Endothelial cell (in vitro differentiated cells): Measurements from ENCODE around the gene XIRP2. TPM values are rescaled to one million over a fixed set of nuclear protein-coding genes. Genes with fewer than 3 reads are reported as not detected.
A peak's percentile ranks its signal among the peaks of the same experiment; 100 is the strongest.

Experiments used
- DNase-seq: peaks from one replicate; pipeline ENCODE4 v3.0.0; 2021; ENCODE audit warnings: low spot score
- H3K27ac Mint-ChIP-seq: one replicate; pipeline ENCODE4 v1.8.0; 2021; ENCODE audit warnings: mixed read lengths, inconsistent platforms; ENCODE audit not compliant: unreplicated experiment
- H3K27me3 Mint-ChIP-seq: one replicate; pipeline ENCODE4 v1.8.0; 2021; ENCODE audit warnings: mild to moderate bottlenecking, moderate library complexity, mixed read lengths, inconsistent platforms; ENCODE audit not compliant: unreplicated experiment
- H3K36me3 Mint-ChIP-seq: one replicate; pipeline ENCODE4 v1.8.0; 2021; ENCODE audit warnings: mild to moderate bottlenecking, low read depth, mixed read lengths, inconsistent platforms; ENCODE audit not compliant: unreplicated experiment
- H3K4me1 Mint-ChIP-seq: one replicate; pipeline ENCODE4 v1.8.0; 2021; ENCODE audit warnings: mild to moderate bottlenecking, mixed read lengths, inconsistent platforms; ENCODE audit not compliant: unreplicated experiment
- H3K4me3 Mint-ChIP-seq: one replicate; pipeline ENCODE4 v1.8.0; 2021; ENCODE audit warnings: mild to moderate bottlenecking, mixed read lengths, inconsistent platforms; ENCODE audit not compliant: unreplicated experiment
- H3K9me3 Mint-ChIP-seq: one replicate; pipeline ENCODE4 v1.8.0; 2021; ENCODE audit warnings: mixed read lengths, inconsistent platforms; ENCODE audit not compliant: unreplicated experiment
- CTCF ChIP-seq: fragments of 200-600 bp; sonication (generic); IDR thresholded peaks from one replicate; pipeline ENCODE4 v1.5.0; 2021; ENCODE audit warnings: antibody characterized with exemption; ENCODE audit not compliant: unreplicated experiment
- total RNA-seq: library from RNA; stranded (reverse); fragmentation: NEBNext Ultra II Directional; extraction: Animal tissue kit (Norgen Biotek cat#: 25700); gene quantifications from one replicate; pipeline ENCODE4 v1.2.1, GENCODE V29; 2021; ENCODE audit not compliant: unreplicated experiment

XIRP2 gene
- total RNA-seq, 1 donor from 2014 or later: 5.5 TPM

- Mint-ChIP-seq H3K27ac (no peak overlapping the region), H3K4me1 (peaks cover 10% of the 10 kb centered on the region), H3K36me3 (no peaks in the 10 kb centered on the region), H3K9me3 (no peaks in the 10 kb centered on the region), H3K4me3 (no peak overlapping the region), H3K27me3 (peaks cover 2% of the 10 kb centered on the region)
- TF ChIP-seq CTCF: no peak
- DNase-seq: no peak
Observed at GRCh38 chr2:167114018-167114417, 225.7 kb downstream of the XIRP2 start.

GRCh38 chr2:167115541-167115940 lies 227.3 kb downstream of the XIRP2 start:
- H3K36me3 Mint-ChIP-seq: no peaks in the 10 kb centered on the region
- peaks cover 10% of the 10 kb centered on the region for H3K4me1 Mint-ChIP-seq
- no peaks in the 10 kb centered on the region for H3K27me3 Mint-ChIP-seq
- no peak overlapping the region for H3K27ac Mint-ChIP-seq
- DNase-seq: no peak
- no peaks in the 10 kb centered on the region for H3K9me3 Mint-ChIP-seq
- no peak for TF ChIP-seq CTCF
- no peak overlapping the region for H3K4me3 Mint-ChIP-seq

- Mint-ChIP-seq H3K4me1 (peaks cover 39% of the 10 kb centered on the region), H3K4me3 (no peak overlapping the region), H3K27me3 (no peaks in the 10 kb centered on the region), H3K27ac (peak overlapping the region; percentile 65), H3K36me3 (no peaks in the 10 kb centered on the region), H3K9me3 (no peaks in the 10 kb centered on the region)
- TF ChIP-seq CTCF: no peak
- no peak for DNase-seq
Observed at GRCh38 chr2:167122389-167122788, 234.1 kb downstream of the XIRP2 start.

- Mint-ChIP-seq H3K4me1 (peaks cover 35% of the 10 kb centered on the region), H3K4me3 (no peak overlapping the region), H3K27ac (no peak overlapping the region), H3K9me3 (no peaks in the 10 kb centered on the region), H3K36me3 (no peaks in the 10 kb centered on the region), H3K27me3 (no peaks in the 10 kb centered on the region)
- TF ChIP-seq CTCF: no peak
- DNase-seq: no peak
Observed at GRCh38 chr2:167126165-167126564, 237.9 kb downstream of the XIRP2 start.

- no peak for TF ChIP-seq CTCF
Observed at GRCh38 chr2:167127135-167127534, 238.9 kb downstream of the XIRP2 start.

More at GRCh38 chr2:167127135-167127534, 238.9 kb downstream of the XIRP2 start:
- H3K36me3 Mint-ChIP-seq: no peaks in the 10 kb centered on the region
- DNase-seq: peak; percentile 8
- no peaks in the 10 kb centered on the region for H3K9me3 Mint-ChIP-seq
- no peaks in the 10 kb centered on the region for H3K27me3 Mint-ChIP-seq
- H3K4me3 Mint-ChIP-seq: no peak overlapping the region
- H3K27ac Mint-ChIP-seq: no peak overlapping the region
- H3K4me1 Mint-ChIP-seq: peaks cover 29% of the 10 kb centered on the region
